Lower leg skin (tissue), 4 donors: Measurements from ENCODE around the gene NGEF. TPM values are rescaled to one million over a fixed set of nuclear protein-coding genes. Genes with fewer than 3 reads are reported as not detected.
A peak's percentile ranks its signal among the peaks of the same experiment; 100 is the strongest.

Experiments used
- DNase-seq, 2 donors: peaks; one replicate each; pipeline ENCODE4 v3.0.0-alpha.2; 2019; ENCODE audit warnings: low spot score in 2 of 2
- H3K4me3 ChIP-seq: fragments of 200-600 bp; sonication (generic); 2 replicates; pipeline ENCODE4 v1.5.1; 2017; ENCODE audit warnings: mild to moderate bottlenecking, low read depth; ENCODE audit not compliant: poor library complexity, severe bottlenecking
- CTCF ChIP-seq, 3 donors: fragments of 450-650 bp; IDR thresholded peaks; one replicate each; pipeline ENCODE4 v1.5.1; 2016; ENCODE audit warnings: antibody characterized with exemption in 3 of 3, mild to moderate bottlenecking in 3 of 3, moderate library complexity in 2 of 3
- POLR2A ChIP-seq, 2 donors: fragments of 450-650 bp; IDR thresholded peaks; one replicate each; pipeline ENCODE4 v1.6.1; 2016 to 2017; ENCODE audit warnings: antibody characterized with exemption in 2 of 2, mild to moderate bottlenecking in 1 of 2, moderate library complexity in 1 of 2
- WGBS, 2 donors: methylation state at CpG; one replicate each; pipeline ENCODE4 v1.1.5; 2018; 5-methylcytosine and 5-hydroxymethylcytosine counted together
- intact Hi-C: fragments of 100-400 bp; cut with DNase I; formaldehyde crosslinking; loops from one replicate; pipeline ENCODE4 v1.15.0; 2023; ENCODE audit warnings: low total_unique reads
- total RNA-seq, 4 donors: library from RNA; depleted of rRNA; stranded (reverse); fragments of >200 nt; gene quantifications; one replicate each; pipeline ENCODE4 v1.1.0, GENCODE V29; 2016

NGEF gene
- total RNA-seq, 4 donors from 2014 or later: 15.7 to 30.3 (median 17.9) TPM

- intact Hi-C loops: no loop called here
- 77 to 86% methylated on average over 8 of the region's 8 CpGs for WGBS, 2 donors
- DNase-seq: no peak
- TF ChIP-seq POLR2A (IDR thresholded peaks at IDR 0.05) (no peak), CTCF (IDR thresholded peaks at IDR 0.05) (no peak)
- no peak overlapping the region for H3K4me3 ChIP-seq
Observed at GRCh38 chr2:232950751-232951150, 62.3 kb downstream of the NGEF start.

GRCh38 chr2:232949016-232949415 lies 64.0 kb downstream of the NGEF start:
- intact Hi-C loops: no loop called here
- H3K4me3 ChIP-seq: no peak overlapping the region
- no peak for DNase-seq
- TF ChIP-seq POLR2A (IDR thresholded peaks at IDR 0.05) (no peak), CTCF (IDR thresholded peaks at IDR 0.05) (no peak)
- WGBS, 2 donors: 89 to 91% methylated on average over 4 of the region's 4 CpGs

- H3K4me3 ChIP-seq: no peak overlapping the region
- TF ChIP-seq CTCF (IDR thresholded peaks at IDR 0.05): no peak
- TF ChIP-seq POLR2A (IDR thresholded peaks at IDR 0.05): no peak
- DNase-seq: no peak
- WGBS, 2 donors: 61 to 70% methylated on average over 3 of the region's 3 CpGs
- intact Hi-C loops: no loop called here
Observed at GRCh38 chr2:232942831-232943230, 70.2 kb downstream of the NGEF start.

GRCh38 chr2:232941912-232942594 lies 71.0 kb downstream of the NGEF start:
- no peak overlapping the region for H3K4me3 ChIP-seq
- intact Hi-C loops: no loop called here
- WGBS, 2 donors: 71 to 74% methylated on average over 10 of the region's 10 CpGs
- DNase-seq: peak in 1 of 2 donors; percentile 28
- TF ChIP-seq POLR2A (IDR thresholded peaks at IDR 0.05) (no peak), CTCF (IDR thresholded peaks at IDR 0.05) (no peak)

- 71 to 74% methylated on average over 8 of the region's 8 CpGs for WGBS, 2 donors
- TF ChIP-seq CTCF (IDR thresholded peaks at IDR 0.05): no peak
- no peak for TF ChIP-seq POLR2A (IDR thresholded peaks at IDR 0.05)
- DNase-seq: peak in 1 of 2 donors; percentile 1
- H3K4me3 ChIP-seq: no peak overlapping the region
- intact Hi-C loops: no loop called here
Observed at GRCh38 chr2:232941400-232941799, 71.7 kb downstream of the NGEF start.

GRCh38 chr2:232940724-232941123 lies 72.3 kb downstream of the NGEF start:
- 90 to 94% methylated on average over 5 of the region's 5 CpGs for WGBS, 2 donors
- no peak for TF ChIP-seq CTCF (IDR thresholded peaks at IDR 0.05)
- no peak for TF ChIP-seq POLR2A (IDR thresholded peaks at IDR 0.05)
- no peak overlapping the region for H3K4me3 ChIP-seq
- no peak for DNase-seq
- intact Hi-C loops: no loop called here
